ENCODE data around the gene FRMPD4.
A peak's percentile ranks its signal among the peaks of the same experiment; 100 is the strongest.

FRMPD4 gene

DNA sequence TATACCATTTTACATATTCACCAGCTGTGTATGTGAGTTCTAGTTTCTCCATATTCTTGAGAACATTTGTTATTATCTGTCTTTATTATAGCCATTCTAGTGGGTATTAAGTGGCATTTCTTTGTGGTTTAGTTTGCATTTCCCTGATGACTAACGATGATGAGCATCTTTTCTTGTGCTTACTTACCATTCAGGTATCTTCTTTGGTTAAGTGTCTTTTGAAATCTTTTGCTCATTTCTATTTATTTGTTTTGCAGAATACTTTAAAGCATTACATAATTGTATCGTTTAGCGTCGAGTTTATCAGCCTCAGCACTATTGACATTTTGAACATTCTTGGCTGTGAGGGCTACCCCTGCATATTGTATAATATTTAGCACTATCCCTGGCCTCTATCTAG lies 85.4 kb downstream of the FRMPD4 start:
- no peak for DNase-seq

DNA sequence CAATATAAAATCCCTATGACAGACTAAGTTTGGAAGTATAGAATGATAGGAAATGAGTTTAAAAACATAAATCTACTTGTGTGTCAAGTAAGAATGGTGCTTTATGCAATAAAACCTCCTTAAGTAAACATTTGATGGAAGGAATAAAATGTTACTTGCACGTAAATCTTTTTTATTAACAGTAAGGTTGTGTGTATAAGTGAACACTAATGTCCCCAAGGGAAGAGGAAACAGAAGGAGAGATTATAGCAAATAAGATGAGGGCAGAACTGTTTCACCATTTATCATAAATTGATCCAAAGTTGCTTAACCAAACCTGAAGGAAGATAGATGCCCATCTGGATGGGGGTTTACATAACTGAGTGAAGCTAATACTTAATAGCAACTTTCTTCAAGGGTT lies 86.8 kb downstream of the FRMPD4 start:
- peak in 1 of 2 experiments; percentile 41 for DNase-seq

DNA sequence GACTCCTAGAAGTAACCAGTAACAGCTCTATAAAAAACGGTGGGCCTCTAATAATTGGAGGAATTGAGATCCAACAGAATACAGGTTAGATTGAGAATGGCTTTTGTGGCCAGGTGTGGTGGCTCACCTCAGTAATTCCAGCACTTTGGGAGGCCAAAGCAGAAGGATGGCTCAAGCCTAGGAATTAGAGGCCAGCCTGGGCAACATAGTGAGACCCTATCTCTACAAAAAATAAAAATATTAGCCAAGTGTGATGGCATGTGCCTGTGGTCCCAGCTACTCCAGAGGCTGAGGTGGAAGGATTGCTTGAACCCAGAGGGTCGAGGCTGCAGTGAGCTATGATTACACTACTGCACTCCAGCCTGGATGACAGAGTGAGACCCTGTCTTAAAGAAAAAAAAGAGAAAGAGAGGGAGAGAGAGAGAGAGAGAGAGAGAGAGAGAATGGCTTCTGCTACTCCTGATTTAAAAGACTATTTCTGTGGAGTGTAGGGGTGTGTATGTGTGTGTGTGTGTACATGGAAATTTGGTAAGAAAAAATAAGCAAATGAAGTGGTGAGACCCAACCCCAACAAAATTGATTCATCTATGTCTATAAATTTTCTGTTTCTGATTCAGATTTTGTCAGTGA lies 89.3 kb downstream of the FRMPD4 start:
- DNase-seq, result no peak

DNA sequence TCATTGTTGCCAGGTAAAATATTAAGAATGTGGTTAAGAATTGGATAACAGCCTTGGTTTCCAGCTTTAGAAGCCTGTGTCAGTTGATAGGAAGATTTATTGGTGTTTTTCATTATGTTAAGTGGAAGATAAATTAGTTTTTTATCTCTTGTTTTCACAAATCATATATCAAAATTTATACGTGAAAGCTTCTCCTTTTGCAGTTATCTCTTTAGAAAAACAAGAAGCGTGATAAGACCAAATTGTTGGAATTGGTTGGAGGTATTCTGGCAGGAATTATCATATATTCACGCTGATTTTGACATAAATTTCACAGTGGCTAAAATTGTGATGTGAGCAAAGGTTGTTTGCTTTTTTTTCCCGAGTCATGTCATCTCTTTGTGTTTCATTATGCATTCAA lies 90.6 kb downstream of the FRMPD4 start:
- DNase-seq, result no peak

DNA sequence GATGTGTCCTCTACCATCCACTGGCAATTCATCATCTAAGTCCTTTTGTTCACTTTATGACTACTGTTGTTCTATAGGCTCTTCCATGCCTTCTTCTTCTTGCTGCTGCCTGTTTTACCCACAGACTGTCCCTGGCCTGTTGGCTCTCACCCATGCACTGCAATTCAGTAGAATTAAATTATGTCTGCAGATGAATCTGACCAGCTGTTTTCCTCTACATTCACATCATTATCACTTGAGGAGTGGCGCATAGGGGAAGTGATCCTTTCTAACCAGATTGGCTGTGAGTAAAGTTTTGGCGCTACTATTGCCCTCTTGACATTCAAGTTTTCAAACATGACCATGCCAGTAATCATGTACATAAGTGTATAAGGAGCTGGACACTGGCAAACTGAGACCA lies 91.7 kb downstream of the FRMPD4 start:
- peak; percentile 49 to 78 for DNase-seq

DNA sequence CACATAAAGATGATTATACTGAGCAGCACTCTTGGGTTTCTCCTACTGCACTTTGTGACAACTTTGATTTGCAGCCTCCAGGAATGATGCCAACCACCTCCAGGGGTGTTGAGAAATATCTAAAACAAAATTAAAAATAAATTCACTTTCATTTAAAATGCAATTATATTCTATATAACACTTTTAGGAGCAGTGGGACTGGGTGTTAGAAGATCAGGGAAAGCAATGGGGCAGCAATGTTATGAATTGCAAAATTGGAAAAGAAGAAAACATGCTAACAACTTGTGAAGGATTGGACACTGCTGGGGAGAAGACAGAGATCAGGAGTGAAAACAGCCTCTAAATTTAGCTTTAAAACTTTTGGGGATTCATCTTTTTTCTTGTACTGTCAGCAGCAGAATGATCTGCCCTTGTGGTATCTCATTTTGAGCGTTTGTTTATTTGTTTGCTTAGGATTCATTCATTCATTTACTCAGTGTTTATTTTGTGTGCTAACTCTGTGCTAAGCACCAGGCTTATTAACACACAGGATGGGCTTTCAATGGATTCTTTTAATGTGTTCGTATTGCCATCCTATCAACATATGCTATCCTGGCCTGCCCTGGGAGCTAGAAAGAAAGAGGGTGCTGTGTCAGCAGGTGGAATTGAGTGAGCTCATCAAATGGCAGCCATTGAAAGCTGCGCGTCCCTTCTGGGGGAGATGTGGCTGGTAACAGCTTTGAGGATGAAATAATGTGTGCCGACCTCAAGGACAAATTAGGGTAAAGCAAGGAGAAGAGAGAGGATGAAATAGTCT lies 96.5 kb downstream of the FRMPD4 start:
- no peak for DNase-seq

DNA sequence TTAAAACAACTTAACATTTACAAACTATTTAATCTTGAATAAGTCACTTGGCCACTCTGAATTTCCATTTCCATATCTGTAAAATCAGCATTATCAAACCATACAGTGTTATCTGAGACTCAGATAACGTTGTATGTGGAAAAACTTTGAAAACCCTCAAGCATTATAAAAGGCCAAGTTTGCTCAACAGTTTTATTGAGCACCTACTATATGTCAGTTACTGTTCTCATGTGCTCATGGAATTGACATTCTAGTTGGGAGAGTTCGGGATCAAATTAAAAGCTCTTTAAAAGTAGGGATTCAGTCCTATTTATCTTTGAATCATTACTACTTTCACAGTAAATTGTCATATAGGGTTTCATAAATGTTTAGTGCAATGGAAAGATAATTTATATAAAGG lies 97.9 kb downstream of the FRMPD4 start:
- DNase-seq, result no peak

DNA sequence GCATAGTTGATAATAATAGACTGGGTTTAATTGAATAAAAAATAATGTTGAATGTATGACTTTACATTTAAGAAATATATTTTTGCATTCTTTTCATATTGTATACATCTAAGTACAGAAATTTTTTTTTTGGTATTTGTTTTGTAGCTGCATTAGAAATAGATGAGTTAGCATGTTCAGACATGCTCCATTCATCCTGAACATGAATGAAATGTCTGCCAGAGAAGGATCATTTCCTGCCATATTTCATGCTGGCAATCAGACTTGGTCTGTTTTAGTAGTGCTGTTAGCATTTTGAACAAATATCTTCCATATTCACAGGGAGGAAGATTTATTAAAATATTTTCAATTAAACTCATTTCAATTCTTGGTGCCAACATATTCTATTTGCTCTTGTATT lies 98.9 kb downstream of the FRMPD4 start:
- no peak for DNase-seq

DNA sequence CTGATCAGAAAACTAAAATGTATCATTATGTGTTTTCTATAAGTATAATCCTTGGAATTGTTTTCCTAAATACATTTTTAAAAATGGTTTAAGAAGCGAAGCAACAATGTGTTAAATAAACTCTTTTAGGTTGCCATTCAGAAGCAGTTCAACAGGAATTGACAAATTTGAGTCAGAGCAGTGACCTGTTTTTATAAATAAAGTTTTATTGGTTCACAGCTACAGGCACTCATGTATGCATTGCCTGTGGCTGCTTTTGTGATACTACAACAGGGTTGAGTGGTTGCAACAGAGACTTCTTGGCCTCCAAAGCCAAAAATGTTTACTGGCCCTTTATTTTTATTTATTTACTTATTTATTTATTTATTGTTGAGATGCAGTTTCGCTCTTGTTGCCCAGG lies 99.5 kb downstream of the FRMPD4 start:
- no peak for DNase-seq

DNA sequence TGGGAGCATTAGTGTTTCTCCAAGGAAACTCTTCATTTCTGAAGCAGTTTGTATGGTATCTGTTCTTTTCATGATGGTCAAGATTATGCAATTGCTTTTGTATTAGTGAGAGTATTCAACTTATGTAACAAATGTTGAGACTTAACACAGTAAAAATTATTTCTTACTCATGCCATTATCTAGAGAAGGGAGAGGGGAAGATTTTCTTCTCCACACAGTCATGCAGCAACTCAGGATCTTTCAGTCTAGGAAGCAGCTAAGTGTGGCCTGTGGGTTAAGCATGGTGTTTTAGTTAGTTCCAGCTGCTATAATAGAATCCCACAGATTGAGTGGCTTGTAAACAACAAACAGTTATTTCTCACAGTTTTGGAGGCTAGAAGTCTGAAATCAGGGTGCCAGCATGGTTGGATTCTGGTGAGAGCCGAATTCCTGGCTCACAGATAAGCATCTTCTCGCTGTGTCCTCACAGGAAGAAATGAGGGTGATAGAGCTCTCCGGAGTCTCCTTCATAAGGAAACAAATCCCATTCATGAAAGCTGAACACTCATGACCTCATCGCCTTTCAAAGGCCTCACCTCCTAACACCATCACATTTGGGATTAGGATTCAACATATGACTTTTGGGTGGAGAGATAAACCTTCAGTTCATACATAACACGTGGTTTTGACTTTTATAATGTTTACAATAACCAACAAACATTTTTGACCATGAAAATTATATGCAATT lies 101.2 kb downstream of the FRMPD4 start:
- DNase-seq, result no peak

DNA sequence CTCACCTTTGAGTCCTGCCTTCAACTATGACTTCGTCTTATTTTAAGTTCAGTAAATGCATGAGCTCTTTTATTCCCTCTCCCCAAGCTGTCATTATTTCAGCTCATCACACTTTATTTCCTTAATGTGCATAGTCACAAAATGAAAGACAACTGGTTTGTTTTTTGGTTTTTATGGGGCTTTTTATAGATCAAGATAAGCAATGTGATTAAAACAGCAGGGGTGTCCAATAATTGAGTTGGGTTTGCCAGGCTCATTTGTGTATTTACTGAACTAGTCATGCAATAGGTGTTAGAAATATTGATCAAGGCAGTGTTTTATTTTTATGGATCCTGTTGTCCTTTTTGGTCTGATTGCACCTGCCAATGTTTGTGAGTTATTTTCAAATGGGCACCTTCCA lies 102.2 kb downstream of the FRMPD4 start:
- DNase-seq, result no peak

DNA sequence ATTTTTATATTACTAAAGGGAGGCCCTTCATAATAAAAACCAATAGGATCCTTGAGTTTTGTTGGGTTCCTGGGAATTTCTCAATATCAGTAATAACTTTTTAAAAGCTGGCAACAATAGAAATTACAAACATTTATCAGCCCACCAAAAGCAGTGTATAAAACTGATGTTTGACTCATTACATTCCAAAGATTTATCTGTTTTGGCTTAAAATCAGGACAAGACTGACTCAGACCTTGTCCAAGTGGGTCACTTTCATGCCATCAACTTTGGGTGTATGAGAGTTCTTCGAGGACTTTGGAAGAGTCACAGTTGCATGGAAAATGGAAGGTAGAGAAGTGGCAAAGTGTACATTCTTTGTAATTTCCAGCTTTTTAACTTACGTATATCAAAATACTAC lies 102.8 kb downstream of the FRMPD4 start:
- DNase-seq, result no peak

DNA sequence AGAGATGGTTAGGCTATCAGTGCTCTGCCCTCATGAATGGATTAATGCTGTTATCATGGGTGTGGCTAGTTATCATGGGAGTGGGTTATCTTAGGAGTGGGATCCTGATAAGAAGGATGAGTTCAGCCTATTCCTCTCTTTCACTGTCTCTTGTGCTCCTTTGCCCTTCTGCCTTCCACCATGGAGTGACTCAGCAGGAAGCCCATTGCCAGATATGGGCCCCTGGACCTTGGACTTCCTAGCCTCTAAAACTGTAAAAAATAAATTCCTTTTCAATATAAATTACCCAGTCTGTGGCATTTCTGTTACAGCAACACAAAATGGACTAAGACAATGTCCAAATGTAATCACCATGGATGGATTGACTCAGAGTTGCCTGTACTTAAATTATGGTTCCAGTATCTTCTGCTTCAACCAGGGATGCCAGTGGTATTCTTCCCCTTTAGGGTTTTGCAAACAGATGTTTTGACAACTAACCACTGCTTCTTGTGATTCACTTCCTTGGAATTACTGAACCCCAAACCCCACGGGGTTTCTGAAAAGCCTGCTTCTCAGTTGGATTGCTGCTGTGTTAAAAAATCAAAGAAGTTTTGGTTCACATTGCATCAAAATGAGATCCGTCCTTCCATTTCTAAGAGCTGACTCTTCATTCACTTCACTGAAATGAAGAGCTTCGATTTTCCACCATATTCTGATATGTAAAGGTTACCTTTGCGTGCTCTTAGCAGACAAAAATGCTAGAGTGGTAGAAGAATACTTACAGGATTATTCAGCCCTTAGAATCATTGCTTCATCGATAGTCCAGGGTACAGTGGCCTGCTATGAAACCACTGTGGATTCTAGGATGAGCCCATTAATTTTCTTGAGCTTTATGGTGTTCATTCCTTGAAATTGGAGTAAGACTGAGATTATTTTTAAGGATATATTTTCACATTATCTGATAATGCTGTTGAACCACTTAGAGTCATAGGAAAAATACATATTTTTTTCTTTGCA lies 107.7 kb downstream of the FRMPD4 start:
- no peak for DNase-seq

DNA sequence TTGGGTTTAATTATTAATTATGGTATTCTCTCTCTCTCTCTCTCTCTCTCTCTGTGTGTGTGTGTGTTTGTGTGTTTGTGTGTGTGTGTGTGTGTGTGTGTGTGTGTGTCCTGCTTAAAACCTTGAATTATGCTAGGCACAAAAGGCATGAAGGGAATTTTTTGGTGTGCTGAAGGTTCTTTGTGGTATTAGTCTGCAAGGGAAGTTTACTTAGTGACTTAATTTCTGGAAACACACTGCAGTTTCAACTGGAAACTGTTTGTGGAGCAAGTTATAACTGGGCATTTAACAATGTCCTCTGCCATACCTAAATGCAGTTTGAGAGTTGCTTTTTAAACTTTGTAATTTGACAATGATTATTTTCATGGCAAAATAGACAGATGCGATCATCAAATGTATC lies 111.7 kb downstream of the FRMPD4 start:
- DNase-seq, result no peak

DNA sequence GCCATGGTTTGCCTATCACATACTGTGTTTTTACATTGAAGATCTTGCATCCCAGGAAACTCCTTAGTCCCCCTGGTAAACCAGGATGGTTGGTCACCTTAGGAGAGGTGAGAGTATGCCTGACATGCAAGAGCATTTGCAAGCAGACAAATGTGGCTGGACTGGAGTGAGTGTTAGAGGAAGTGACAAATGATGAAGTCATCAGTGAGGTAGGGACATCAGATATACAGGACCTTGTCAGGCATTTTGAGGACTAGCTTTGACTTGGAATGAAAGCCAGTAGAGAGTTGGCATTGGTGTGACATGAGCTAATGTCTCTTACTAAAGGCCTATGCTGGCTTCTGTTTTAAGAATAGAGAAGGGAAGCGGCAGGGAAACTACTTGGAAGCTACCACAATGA lies 124.9 kb downstream of the FRMPD4 start:
- no peak for DNase-seq

DNA sequence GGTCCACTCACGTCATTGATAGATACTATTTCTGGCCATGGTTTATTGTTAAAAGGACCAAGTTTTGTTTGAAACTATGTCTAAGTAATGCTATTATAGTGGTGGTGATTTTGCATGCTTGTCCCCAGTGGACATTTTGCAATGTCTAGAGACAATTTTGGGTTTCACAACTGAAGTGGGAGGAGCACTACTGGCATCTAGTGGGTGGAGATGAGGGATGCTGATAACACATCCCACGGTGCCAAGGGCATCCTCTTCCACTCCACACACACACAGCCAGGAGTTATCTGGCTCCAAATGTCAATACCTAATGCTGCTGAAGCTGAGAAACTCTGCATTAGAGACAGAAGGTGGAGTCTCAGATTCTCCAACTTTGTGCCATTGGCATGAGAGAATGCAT lies 131.2 kb downstream of the FRMPD4 start:
- peak; percentile 7 to 24 for DNase-seq

DNA sequence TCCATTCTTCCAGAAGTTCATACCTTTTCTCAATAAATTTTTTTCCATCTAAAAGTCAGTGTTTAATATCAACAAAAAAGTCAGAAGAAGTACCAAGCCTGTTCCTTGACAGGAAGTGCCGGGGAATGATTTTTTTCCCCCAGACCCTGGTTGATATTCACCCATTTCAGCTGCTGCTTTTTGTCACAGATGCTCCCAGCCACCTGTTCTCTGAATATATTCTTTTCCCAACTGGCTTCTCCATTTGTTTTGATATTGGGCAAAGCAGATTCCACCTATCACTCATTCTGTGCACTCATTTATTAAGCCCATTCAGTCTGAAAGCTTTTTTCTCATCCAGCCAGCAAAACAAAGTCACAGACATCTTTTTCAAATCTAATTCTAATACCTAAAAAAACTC lies 139.9 kb downstream of the FRMPD4 start:
- peak in 1 of 2 experiments; percentile 35 for DNase-seq

DNA sequence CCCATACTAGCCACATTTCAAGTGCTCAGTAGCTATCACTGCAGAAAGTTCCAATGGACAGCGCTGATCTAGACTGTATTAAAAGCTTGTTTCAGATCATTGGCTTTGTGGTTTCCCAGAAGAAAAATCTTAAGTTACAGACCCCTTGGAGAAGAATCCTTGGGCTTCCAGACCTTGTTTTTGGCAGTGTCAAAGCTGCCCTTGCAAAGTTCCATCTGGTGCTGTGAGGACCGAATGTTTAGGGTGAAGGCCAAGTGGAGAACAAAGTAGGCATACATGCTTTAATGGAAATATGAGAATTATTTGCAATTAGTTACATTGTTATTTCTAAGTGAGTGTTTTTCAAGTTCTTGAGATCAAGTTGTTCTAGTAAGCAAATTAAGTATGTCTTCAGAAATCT lies 144.7 kb downstream of the FRMPD4 start:
- DNase-seq, result no peak

DNA sequence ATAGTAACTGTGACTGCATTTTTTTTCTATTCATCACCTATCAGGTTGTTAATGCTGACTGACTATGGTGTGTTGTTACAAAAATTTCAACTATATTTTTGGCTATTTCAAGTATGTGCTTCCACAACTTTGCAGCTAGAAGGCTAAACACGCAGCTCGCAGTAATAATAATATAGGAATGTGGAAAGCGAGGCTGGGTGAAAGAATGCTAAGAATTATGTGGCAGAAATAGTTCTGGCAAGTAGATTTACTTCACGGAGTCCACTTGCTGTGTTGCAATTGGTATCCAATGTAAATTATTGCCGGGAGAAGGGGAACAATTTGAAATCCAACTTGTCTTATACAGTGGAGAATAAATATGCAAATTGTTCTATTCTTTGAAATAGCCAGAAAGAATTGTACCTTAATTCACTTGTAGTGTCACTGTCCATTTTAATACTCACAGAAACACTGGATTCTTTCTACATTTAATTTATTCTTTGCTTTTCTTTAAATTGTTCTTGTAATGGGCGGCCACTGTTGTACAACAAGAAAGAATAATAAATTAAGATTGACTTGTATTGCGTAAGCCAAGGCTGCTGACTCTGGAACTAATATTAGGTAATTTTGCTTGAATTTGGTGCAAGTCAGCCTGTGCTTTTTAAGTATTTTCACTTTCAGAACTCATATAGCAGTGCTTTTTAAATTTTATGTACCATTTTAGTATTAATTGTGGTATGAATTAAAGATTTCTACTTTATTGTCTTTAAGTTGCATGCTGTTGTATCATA lies 154.9 kb downstream of the FRMPD4 start:
- no peak for DNase-seq

DNA sequence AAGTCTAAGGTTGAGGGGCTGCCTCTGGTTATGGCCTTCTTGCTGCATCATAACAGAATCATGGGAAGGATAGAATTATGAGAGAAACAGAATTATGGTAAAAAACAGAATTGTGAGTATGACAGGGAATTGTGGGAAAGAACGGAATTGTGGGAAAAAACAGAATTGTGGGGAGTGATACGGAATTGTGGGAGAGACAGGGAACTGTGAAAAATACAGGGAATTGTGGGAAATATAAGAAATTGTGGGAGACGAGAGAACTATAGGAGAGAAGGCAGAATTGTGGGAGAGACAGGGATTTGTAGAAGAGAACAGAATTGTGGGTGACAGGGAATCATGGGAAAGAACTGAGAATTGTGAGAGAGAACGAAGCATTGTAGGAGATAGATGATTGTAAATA lies 159.1 kb downstream of the FRMPD4 start:
- no peak for DNase-seq

DNA sequence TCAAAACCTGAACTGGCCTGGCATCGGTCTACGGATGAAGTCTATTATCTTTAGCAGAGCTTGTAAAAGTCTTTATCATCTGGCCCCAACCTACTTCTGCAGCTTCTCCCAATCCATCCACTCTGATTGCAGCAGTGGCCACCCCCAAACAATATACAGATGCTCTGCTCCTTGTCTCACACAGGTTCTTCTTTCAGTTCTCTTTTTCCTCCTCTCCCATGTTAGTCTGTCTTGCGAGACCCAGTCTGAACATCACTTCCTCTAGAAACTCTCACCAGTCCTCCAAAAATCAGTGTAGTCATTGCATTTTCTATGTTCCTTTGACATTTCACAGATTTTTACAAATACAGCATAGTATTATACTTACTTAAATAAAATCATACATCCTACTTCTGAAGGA lies 163.0 kb downstream of the FRMPD4 start:
- DNase-seq, result no peak

DNA sequence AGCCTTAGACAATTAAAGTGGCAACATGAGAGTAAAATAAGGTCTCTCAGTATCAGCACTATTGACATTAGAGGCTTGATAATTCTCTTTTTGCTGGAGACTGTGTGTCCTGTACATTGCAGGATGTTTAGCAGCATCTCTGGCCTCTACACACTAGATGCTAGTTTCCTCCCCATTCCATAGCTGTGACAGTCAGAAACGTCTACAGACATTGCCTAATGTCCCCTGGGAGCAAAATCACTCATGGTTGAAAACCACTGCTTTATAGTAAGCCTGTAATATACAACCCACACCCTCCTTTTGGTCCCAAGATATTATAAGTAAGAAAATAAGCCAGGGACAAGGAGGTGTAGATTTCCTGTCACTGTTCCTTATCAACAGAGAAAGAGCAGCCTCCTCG lies 166.0 kb downstream of the FRMPD4 start:
- DNase-seq, result no peak

Data from NCI-H524 (cell line).